Progenitor cell of endocrine pancreas (in vitro differentiated cells): ENCODE measurements around the gene EPS8L3. TPM values are rescaled to one million over a fixed set of nuclear protein-coding genes. Genes with fewer than 3 reads are reported as not detected.

ENCODE experiments used
- DNase-seq: peaks from one replicate; pipeline ENCODE4 v3.0.0; 2021; ENCODE audit warnings: low spot score; ENCODE audit not compliant: unreplicated experiment
- H3K27ac Mint-ChIP-seq: 2 replicates; pipeline ENCODE4 v1.8.0; 2021; ENCODE audit warnings: mild to moderate bottlenecking, moderate library complexity, mixed read lengths
- H3K27me3 Mint-ChIP-seq: 2 replicates; pipeline ENCODE4 v1.8.0; 2021; ENCODE audit warnings: mixed read lengths
- H3K36me3 Mint-ChIP-seq: 2 replicates; pipeline ENCODE4 v1.8.0; 2022; ENCODE audit warnings: mixed read lengths; ENCODE audit not compliant: insufficient read depth
- H3K4me1 Mint-ChIP-seq: 2 replicates; pipeline ENCODE4 v1.8.0; 2021; ENCODE audit warnings: low read depth, mixed read lengths
- H3K4me3 Mint-ChIP-seq: 2 replicates; pipeline ENCODE4 v1.8.0; 2021; ENCODE audit warnings: low read depth, mild to moderate bottlenecking, moderate library complexity, mixed read lengths
- H3K9me3 Mint-ChIP-seq: 2 replicates; pipeline ENCODE4 v1.8.0; 2021; ENCODE audit warnings: low read depth, mixed read lengths
- CTCF ChIP-seq: fragments of 200-600 bp; sonication (generic); IDR thresholded peaks from one replicate; pipeline ENCODE4 v1.5.0; 2021; ENCODE audit warnings: antibody characterized with exemption, mild to moderate bottlenecking; ENCODE audit not compliant: unreplicated experiment
- total RNA-seq: library from RNA; stranded (reverse); gene quantifications from 2 replicates; pipeline ENCODE4 v1.2.1, GENCODE V29; 2021

Gene EPS8L3
- total RNA-seq, 1 donor from 2014 or later, result 9.5 TPM

GRCh38 chr1:109728870-109729269 lies 34.9 kb downstream of the EPS8L3 start:
- H3K27ac Mint-ChIP-seq, result peak overlapping the region; percentile 78
- no peak for TF ChIP-seq CTCF
- H3K27me3 Mint-ChIP-seq, result no peaks in the 10 kb centered on the region
- H3K4me1 Mint-ChIP-seq, result peaks cover 50% of the 10 kb centered on the region
- DNase-seq, result no peak
- H3K36me3 Mint-ChIP-seq, result peaks cover 6% of the 10 kb centered on the region
- no peak overlapping the region for H3K4me3 Mint-ChIP-seq
- peaks cover 14% of the 10 kb centered on the region for H3K9me3 Mint-ChIP-seq

- Mint-ChIP-seq H3K27ac (no peak overlapping the region), H3K4me1 (peaks cover 31% of the 10 kb centered on the region), H3K9me3 (peaks cover 16% of the 10 kb centered on the region), H3K27me3 (no peaks in the 10 kb centered on the region), H3K4me3 (no peak overlapping the region), H3K36me3 (peaks cover 5% of the 10 kb centered on the region)
- TF ChIP-seq CTCF, result no peak
- DNase-seq, result no peak
These were observed 36.9 kb downstream of the EPS8L3 start for GRCh38 chr1:109726728-109727373.

- peaks cover 5% of the 10 kb centered on the region for H3K36me3 Mint-ChIP-seq
- DNase-seq, result no peak
- no peak for TF ChIP-seq CTCF
- peaks cover 23% of the 10 kb centered on the region for H3K4me1 Mint-ChIP-seq
- H3K27ac Mint-ChIP-seq, result peak overlapping the region; percentile 72
- peaks cover 18% of the 10 kb centered on the region for H3K9me3 Mint-ChIP-seq
- H3K27me3 Mint-ChIP-seq, result no peaks in the 10 kb centered on the region
- peak overlapping the region; percentile 9 for H3K4me3 Mint-ChIP-seq
These were observed 37.7 kb downstream of the EPS8L3 start for GRCh38 chr1:109726007-109726406.

GRCh38 chr1:109725510-109725909 lies 38.2 kb downstream of the EPS8L3 start:
- Mint-ChIP-seq H3K27me3 (no peaks in the 10 kb centered on the region), H3K27ac (peak overlapping the region; percentile 72), H3K4me1 (peaks cover 18% of the 10 kb centered on the region), H3K4me3 (peak overlapping the region; percentile 9), H3K36me3 (peaks cover 5% of the 10 kb centered on the region), H3K9me3 (peaks cover 18% of the 10 kb centered on the region)
- no peak for DNase-seq
- TF ChIP-seq CTCF, result no peak

GRCh38 chr1:109724933-109725332 lies 38.8 kb downstream of the EPS8L3 start:
- DNase-seq, result no peak
- no peaks in the 10 kb centered on the region for H3K27me3 Mint-ChIP-seq
- H3K4me3 Mint-ChIP-seq, result no peak overlapping the region
- H3K4me1 Mint-ChIP-seq, result peaks cover 12% of the 10 kb centered on the region
- H3K27ac Mint-ChIP-seq, result no peak overlapping the region
- TF ChIP-seq CTCF, result no peak
- H3K9me3 Mint-ChIP-seq, result peaks cover 18% of the 10 kb centered on the region
- peaks cover 5% of the 10 kb centered on the region for H3K36me3 Mint-ChIP-seq
